ENCODE measurements around the gene BAHCC1. TPM values are rescaled to one million over a fixed set of nuclear protein-coding genes. Genes with fewer than 3 reads are reported as not detected.

Gene BAHCC1
- total and polyA plus RNA-seq, 2 of the 8 experiments (the other 6 are each of a cell fraction or from before 2014, with no cell fraction given) = 0.26 to 0.58 TPM

GRCh38 chr17:81481815-81482505 is 86.7 kb downstream of the BAHCC1 start:
- Histone ChIP-seq H3K9me3 (ENCODE audit: insufficient read depth in 2 of 2, low read depth in 1 of 2, low read length in 1 of 2) (peaks cover 0 to 5% of the 10 kb centered on the region in 2 experiments; a peak in 1 of 4 replicates), H3K4ac (replicated peaks; ENCODE audit: insufficient read length, low read depth, low read length) (no peak overlapping the region), H4K5ac (ENCODE audit: insufficient read length, low read depth, low read length) (no peak overlapping the region), H3K14ac (ENCODE audit: insufficient read length) (no peak overlapping the region), H4K91ac (replicated peaks; ENCODE audit: insufficient read length, low read length) (no peak overlapping the region), H2AFZ (ENCODE audit: low read length) (peak overlapping the region; percentile 64; the same call in 1 of the 2 replicates), H3K4me1 (replicated peaks in 1 of 4; ENCODE audit: control insufficient read depth in 3 of 4, insufficient read depth in 4 of 4, low read length in 3 of 4) (peaks cover 0 to 17% (median 8%) of the 10 kb centered on the region in 4 experiments; a peak in 4 of 7 replicates), H3K4me3 (ENCODE audit: extremely low read depth in 1 of 4, insufficient read depth in 2 of 4, low read depth in 3 of 4, low read length in 4 of 4) (peak overlapping the region; percentile 12 to 58 (median 32)), H3K27me3 (replicated peaks in 1 of 4; ENCODE audit: control insufficient read depth in 3 of 4, extremely low read depth in 1 of 4, insufficient read depth in 3 of 4, low read length in 3 of 4) (peaks cover 18 to 53% (median 45%) of the 10 kb centered on the region in 4 experiments), H2AK5ac (ENCODE audit: low read depth, low read length) (0 out of 2 replicates have a peak overlapping the region, but pooled peaks have one; percentile 8), H3K36me3 (ENCODE audit: control insufficient read depth in 2 of 4, insufficient read depth in 4 of 4, low read length in 3 of 4) (no peaks in the 10 kb centered on the region), H4K8ac (ENCODE audit: extremely low read depth, insufficient read depth, low read length) (no peak overlapping the region), H2BK120ac (replicated peaks; ENCODE audit: low read depth, low read length) (no peak overlapping the region), H3K79me1 (ENCODE audit: low read depth, low read length) (no peaks in the 10 kb centered on the region), H2BK15ac (ENCODE audit: low read length) (peak overlapping the region; percentile 95; the same call in 1 of the 2 replicates), H3K18ac (ENCODE audit: extremely low read depth, low read length) (peak overlapping the region; percentile 81), H3K9ac (replicated peaks in 1 of 4; ENCODE audit: extremely low read depth in 1 of 4, low read depth in 3 of 4, low read length in 3 of 4) (no peak overlapping the region), H4K20me1 (replicated peaks in 1 of 2; ENCODE audit: control insufficient read depth in 1 of 2, insufficient read depth in 2 of 2, low read length in 2 of 2) (no peaks in the 10 kb centered on the region), H3K4me2 (ENCODE audit: insufficient read depth in 1 of 2, low read depth in 2 of 2, low read length in 2 of 2) (peak overlapping the region; percentile 55 to 66), H3K56ac (replicated peaks; ENCODE audit: insufficient read length, low read depth, low read length) (no peak overlapping the region), H2BK12ac (ENCODE audit: low read depth, low read length) (0 out of 2 replicates have a peak overlapping the region, but pooled peaks have one; percentile 19), H2BK20ac (ENCODE audit: low read length) (no peak overlapping the region), H3K79me2 (ENCODE audit: control insufficient read depth in 1 of 2, insufficient read depth in 2 of 2, low read length in 2 of 2) (no peaks in the 10 kb centered on the region), H3K23me2 (ENCODE audit: low read depth, low read length) (peaks cover 9% of the 10 kb centered on the region; the same call in 1 of the 2 replicates), H2BK5ac (ENCODE audit: low read depth, low read length) (no peak overlapping the region), H3K23ac (ENCODE audit: insufficient read length) (no peak overlapping the region), H3K27ac (ENCODE audit: low read depth, low read length) (no peak overlapping the region)
- TF ChIP-seq HDAC2 (IDR thresholded peaks at IDR 0.05; ENCODE audit: borderline replicate concordance in 1 of 2, low read depth in 2 of 2, low read length in 2 of 2) (no peak), CHD1 (IDR thresholded peaks at IDR 0.05; ENCODE audit: low read depth, low read length) (no peak), ASH2L (IDR thresholded peaks at IDR 0.05; ENCODE audit: low read length) (no peak), ATF3 (IDR thresholded peaks at IDR 0.05; ENCODE audit: insufficient read depth, low read depth, low read length) (no peak)
- 81% methylated on average over 18 of the region's 18 CpGs; no CpG with 5 or more reads in 1 of the 2 experiments for WGBS, 2 experiments (ENCODE audit: extremely low coverage in 1 of 2, insufficient coverage in 1 of 2, insufficient read length in 1 of 2, insufficient replicate concordance in 2 of 2, low coverage in 1 of 2, low lambda C conversion rate in 2 of 2, missing lambda C conversion rate in 1 of 2)
- DNase-seq (ENCODE audit: low read depth in 1 of 2, low spot score in 2 of 2) (no peak), FAIRE-seq (no peak)
- ChIA-PET POLR2A (ENCODE audit: partially characterized antibody) (interaction anchor here (1.5 to 35.8 kb wide), 3 partner anchors 9 to 34 kb away, joined by 4 to 1004 read pairs (median 7); partner anchors contain the start of genes ACTG1 and FSCN2), CTCF (ENCODE audit: partially characterized antibody) (interaction anchor here (0.8 to 5.4 kb wide), 8 partner anchors 41 to 227 kb away, joined by 3 to 50 read pairs (median 4); no protein-coding TSS in a partner anchor)

Data from H1 (cell line).